Keratinocyte (primary cell): ENCODE data around the gene CORO1C. TPM values are rescaled to one million over a fixed set of nuclear protein-coding genes. Genes with fewer than 3 reads are reported as not detected.

Experiments used
- DNase-seq: peaks from one replicate; pipeline ENCODE4 v3.0.0-alpha.2; 2011; ENCODE audit warnings: low read depth, missing footprints, low spot score
- FAIRE-seq: peaks from 2 replicates; lab custom pipeline; 2011; peaks lifted over from hg19 to GRCh38; lab: Jason Lieb, UNC
- H2AFZ ChIP-seq: 2 replicates; pipeline ENCODE4 v1.6.0; 2012; ENCODE audit warnings: low read length, control low read depth, inconsistent platforms; ENCODE audit not compliant: control insufficient read depth
- H3K27ac ChIP-seq: 2 replicates; pipeline ENCODE4 v1.5.1; 2011; ENCODE audit warnings: low read length; ENCODE audit not compliant: control insufficient read depth, insufficient read depth
- H3K27me3 ChIP-seq: 3 replicates; pipeline ENCODE4 v1.6.0; 2011; ENCODE audit warnings: low read length; ENCODE audit not compliant: control insufficient read depth, insufficient read depth; ENCODE audit errors: extremely low read depth
- H3K36me3 ChIP-seq, 2 experiments: 2 replicates in 1 of 2; 3 replicates in 1 of 2; pipeline ENCODE4 v1.5.1; 2011; ENCODE audit warnings: low read length in 2 of 2, mild to moderate bottlenecking in 1 of 2; ENCODE audit not compliant: control insufficient read depth in 2 of 2, insufficient read depth in 2 of 2; ENCODE audit errors: extremely low read depth in 1 of 2
- H3K4me1 ChIP-seq: 3 replicates; pipeline ENCODE4 v1.5.1; 2011; ENCODE audit warnings: low read length; ENCODE audit not compliant: control insufficient read depth, insufficient read depth; ENCODE audit errors: extremely low read depth
- H3K4me2 ChIP-seq: 3 replicates; pipeline ENCODE4 v1.6.0; 2011; ENCODE audit warnings: low read depth, low read length; ENCODE audit not compliant: control insufficient read depth, insufficient read depth; ENCODE audit errors: extremely low read depth
- H3K4me3 ChIP-seq, 3 experiments: fragments of 200-600 bp in 1 of 3; sonication (generic) in 1 of 3; 2 replicates in 2 of 3; 3 replicates in 1 of 3; pipeline ENCODE4 v1.5.1; 2011 to 2016; ENCODE audit warnings: low read length in 3 of 3, mild to moderate bottlenecking in 3 of 3, control low read depth in 2 of 3, inconsistent platforms in 1 of 3, low read depth in 1 of 3, mixed read lengths in 1 of 3, mixed run types in 1 of 3, moderate library complexity in 1 of 3; ENCODE audit not compliant: control insufficient read depth in 2 of 3, insufficient read depth in 2 of 3; ENCODE audit errors: extremely low read depth in 1 of 3
- H3K79me2 ChIP-seq: 2 replicates; pipeline ENCODE4 v1.6.0; 2012; ENCODE audit warnings: low read length; ENCODE audit not compliant: control insufficient read depth, insufficient read depth
- H3K9ac ChIP-seq: 3 replicates; pipeline ENCODE4 v1.6.0; 2011; ENCODE audit warnings: low read length; ENCODE audit not compliant: control insufficient read depth, insufficient read depth; ENCODE audit errors: extremely low read depth
- H3K9me1 ChIP-seq: 3 replicates; pipeline ENCODE4 v1.6.0; 2011; ENCODE audit warnings: low read length; ENCODE audit not compliant: control insufficient read depth, insufficient read depth; ENCODE audit errors: extremely low read depth
- H3K9me3 ChIP-seq: 2 replicates; pipeline ENCODE4 v1.5.1; 2012; ENCODE audit warnings: low read depth, low read length; ENCODE audit not compliant: control insufficient read depth
- H4K20me1 ChIP-seq: 3 replicates; pipeline ENCODE4 v1.6.0; 2011; ENCODE audit warnings: low read length; ENCODE audit not compliant: control insufficient read depth, insufficient read depth; ENCODE audit errors: extremely low read depth
- CTCF ChIP-seq, 3 experiments: IDR thresholded peaks in 1 of 3; conservative IDR thresholded peaks in 1 of 3; optimal IDR thresholded peaks in 1 of 3; 2 replicates in 2 of 3; 3 replicates in 1 of 3; pipeline versions ENCODE3 to v1.5.1; 2011; ENCODE audit warnings: low read length in 3 of 3, mild to moderate bottlenecking in 3 of 3, moderate library complexity in 2 of 3, control low read depth in 1 of 3, inconsistent platforms in 1 of 3; ENCODE audit not compliant: insufficient read depth in 2 of 3; ENCODE audit errors: extremely low read depth in 1 of 3
- EZH2 ChIP-seq: IDR thresholded peaks from one replicate; pipeline ENCODE4 v1.6.1; 2012; ENCODE audit warnings: inconsistent platforms, mild to moderate bottlenecking, low read length, moderate library complexity
- dilution Hi-C: fragments of 300-500 bp; cut with MboI; formaldehyde crosslinking; loops from one replicate; pipeline ENCODE4 v1.7.0; 2020; ENCODE audit warnings: low sequenced_read_pairs; ENCODE audit not compliant: extremely low pct_ligation_motif_present
- polyA plus RNA-seq, 5 experiments: library from polyadenylated mRNA; depleted of rRNA in 3 of 5; stranded (reverse) in 3 of 5; stranded (forward) in 1 of 5; unstranded in 1 of 5; fragments of >200 nt; gene quantifications; 1 replicate in 1 of 5; 2 replicates in 3 of 5; 3 replicates in 1 of 5; pipeline versions ENCODE4 v1.2.1 to v1.2.3, GENCODE V29; 2011 to 2012; ENCODE audit warnings: missing spikeins in 2 of 5, low read depth in 1 of 5, low replicate concordance in 1 of 5

CORO1C gene
- polyA plus RNA-seq, 1 donor (not counting 4 experiments of a cell fraction or from before 2014, with no cell fraction given): 283 TPM

DNA sequence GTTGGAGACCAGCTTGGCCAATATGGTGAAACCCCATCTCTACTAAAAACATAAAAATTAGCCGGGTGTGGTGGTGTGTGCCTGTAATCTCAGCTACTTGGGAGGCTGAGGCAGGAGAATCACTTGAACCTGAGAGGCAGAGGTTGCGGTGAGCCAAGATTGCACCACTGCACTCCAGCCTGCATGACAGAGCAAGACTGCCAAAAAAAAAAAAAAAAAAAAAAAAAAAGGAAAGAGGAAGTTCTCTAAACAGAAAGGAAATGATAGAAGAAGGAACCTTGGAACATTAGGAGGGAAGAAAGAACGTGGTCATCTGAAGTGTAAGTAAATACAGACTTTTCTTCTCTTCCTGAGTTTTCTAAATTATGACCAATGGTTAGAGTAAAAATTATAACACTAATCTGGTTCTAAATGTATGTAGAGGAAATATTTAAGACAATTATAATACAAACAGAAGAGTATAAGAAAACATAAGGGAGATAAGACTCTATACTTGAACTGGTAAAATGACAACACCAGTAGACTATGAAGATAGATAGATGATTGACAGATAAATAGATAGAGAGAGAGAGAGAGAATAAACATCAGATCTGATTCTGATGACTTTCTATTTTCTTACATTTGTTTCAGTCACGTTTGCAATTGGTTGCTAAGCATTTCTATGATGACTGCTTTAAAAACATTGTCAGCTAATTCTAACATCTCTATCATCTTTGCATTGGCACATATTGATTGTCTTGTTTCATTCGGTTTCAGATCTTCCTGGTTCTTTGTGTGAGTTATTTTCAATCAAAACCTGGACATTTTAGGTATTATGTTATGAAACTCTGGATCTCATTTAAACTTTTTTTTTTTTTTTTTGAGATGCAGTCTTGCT lies 12.9 kb upstream of the CORO1C start:
- FAIRE-seq: no peak
- TF ChIP-seq CTCF (optimal IDR thresholded peaks at IDR 0.05 in 1 of 3, IDR thresholded peaks at IDR 0.05 in 1 of 3, conservative IDR thresholded peaks at IDR 0.05 in 1 of 3; ENCODE audit: extremely low read depth in 1 of 3, insufficient read depth in 2 of 3, low read length in 3 of 3): no peak
- no peak for TF ChIP-seq EZH2

GRCh38 chr12:108738170-108738569 lies 6.9 kb upstream of the CORO1C start:
- Histone ChIP-seq H3K79me2 (no peaks in the 10 kb centered on the region), H3K4me1 (peaks cover 18% of the 10 kb centered on the region), H3K27me3 (no peaks in the 10 kb centered on the region), H3K9ac (no peak overlapping the region), H3K4me3 (no peak overlapping the region), H3K36me3 (no peaks in the 10 kb centered on the region), H4K20me1 (no peaks in the 10 kb centered on the region), H3K9me3 (no peaks in the 10 kb centered on the region), H2AFZ (no peak overlapping the region), H3K4me2 (no peak overlapping the region), H3K27ac (no peak overlapping the region), H3K9me1 (no peaks in the 10 kb centered on the region)
- DNase-seq (no peak), FAIRE-seq (no peak)
- dilution Hi-C loops: no loop called here
- TF ChIP-seq EZH2 (no peak), CTCF (optimal IDR thresholded peaks at IDR 0.05 in 1 of 3, IDR thresholded peaks at IDR 0.05 in 1 of 3, conservative IDR thresholded peaks at IDR 0.05 in 1 of 3; ENCODE audit: extremely low read depth in 1 of 3, insufficient read depth in 2 of 3, low read length in 3 of 3) (no peak)

More for the DNA sequence above, 12.9 kb upstream of the CORO1C start:
- Histone ChIP-seq H3K9me1 (no peaks in the 10 kb centered on the region), H3K9ac (no peak overlapping the region), H3K9me3 (no peaks in the 10 kb centered on the region), H3K27ac (no peak overlapping the region), H3K4me3 (no peak overlapping the region), H3K4me2 (no peak overlapping the region), H4K20me1 (no peaks in the 10 kb centered on the region), H3K4me1 (no peaks in the 10 kb centered on the region), H3K79me2 (no peaks in the 10 kb centered on the region), H3K36me3 (no peaks in the 10 kb centered on the region), H3K27me3 (no peaks in the 10 kb centered on the region), H2AFZ (no peak overlapping the region)
- dilution Hi-C loops: no loop called here
- DNase-seq: no peak
